Measurements from ENCODE around the gene NKG7. TPM values are rescaled to one million over a fixed set of nuclear protein-coding genes. Genes with fewer than 3 reads are reported as not detected.

Gene NKG7
- total and polyA plus RNA-seq, 8 donors, result 2.8 to 50.1 (median 6.0) TPM

DNA sequence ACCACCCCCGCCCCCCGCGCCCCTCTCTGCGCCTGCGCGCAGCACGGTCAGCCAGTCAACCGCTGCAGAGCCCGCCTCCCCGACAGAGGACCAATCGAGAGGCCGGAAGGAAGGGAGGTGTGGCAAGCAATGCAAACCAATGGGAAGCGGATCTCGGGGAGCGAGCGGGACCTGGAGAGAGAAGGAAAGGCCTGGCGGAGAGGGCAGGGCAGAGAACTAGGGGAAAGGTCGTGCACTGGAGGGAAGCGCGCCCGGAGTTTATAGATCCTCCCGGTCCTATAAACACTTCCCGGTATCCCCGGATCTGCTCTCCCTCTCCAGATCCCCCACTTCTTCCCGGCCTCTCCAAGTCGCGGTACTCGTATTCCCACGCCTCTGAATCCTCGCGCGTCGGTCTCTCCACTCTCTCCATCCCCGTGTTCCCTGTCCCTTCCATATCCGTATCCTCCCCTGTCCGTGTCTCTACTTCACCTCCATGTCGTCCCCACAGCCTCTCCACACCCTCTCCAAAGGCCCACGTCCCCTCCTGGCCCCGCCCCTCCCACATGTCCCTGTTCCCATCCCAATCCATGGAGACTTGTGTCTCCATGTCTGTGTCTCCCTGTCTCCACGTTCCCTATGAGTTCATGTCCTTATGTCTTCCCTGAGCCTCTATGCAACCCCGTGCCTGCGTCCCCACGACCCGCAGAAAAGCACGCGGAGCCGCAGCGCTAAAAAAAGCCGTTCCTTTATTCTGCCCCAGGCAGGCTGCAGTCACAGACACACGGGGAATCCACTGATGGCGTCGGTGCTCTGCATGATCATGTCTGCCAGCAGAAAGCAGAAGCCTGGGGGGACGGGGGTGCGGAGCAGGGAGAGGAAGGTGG lies 5.8 kb downstream of the NKG7 start:
- H3K27me3 ChIP-seq, result no peaks in the 10 kb centered on the region
- H3K4me1 ChIP-seq, result peaks cover 0 to 60% of the 10 kb centered on the region in 2 donors
- intact Hi-C loops (cut with DNase I), result no loop called here
- no peaks in the 10 kb centered on the region for H3K9me3 ChIP-seq
- H3K27ac ChIP-seq, result peak overlapping the region; percentile 95
- peak; percentile 78 for ATAC-seq
- peak; percentile 96 to 99 (median 98) for DNase-seq
- H3K36me3 ChIP-seq, result no peaks in the 10 kb centered on the region
- TF ChIP-seq, protein P1, sequence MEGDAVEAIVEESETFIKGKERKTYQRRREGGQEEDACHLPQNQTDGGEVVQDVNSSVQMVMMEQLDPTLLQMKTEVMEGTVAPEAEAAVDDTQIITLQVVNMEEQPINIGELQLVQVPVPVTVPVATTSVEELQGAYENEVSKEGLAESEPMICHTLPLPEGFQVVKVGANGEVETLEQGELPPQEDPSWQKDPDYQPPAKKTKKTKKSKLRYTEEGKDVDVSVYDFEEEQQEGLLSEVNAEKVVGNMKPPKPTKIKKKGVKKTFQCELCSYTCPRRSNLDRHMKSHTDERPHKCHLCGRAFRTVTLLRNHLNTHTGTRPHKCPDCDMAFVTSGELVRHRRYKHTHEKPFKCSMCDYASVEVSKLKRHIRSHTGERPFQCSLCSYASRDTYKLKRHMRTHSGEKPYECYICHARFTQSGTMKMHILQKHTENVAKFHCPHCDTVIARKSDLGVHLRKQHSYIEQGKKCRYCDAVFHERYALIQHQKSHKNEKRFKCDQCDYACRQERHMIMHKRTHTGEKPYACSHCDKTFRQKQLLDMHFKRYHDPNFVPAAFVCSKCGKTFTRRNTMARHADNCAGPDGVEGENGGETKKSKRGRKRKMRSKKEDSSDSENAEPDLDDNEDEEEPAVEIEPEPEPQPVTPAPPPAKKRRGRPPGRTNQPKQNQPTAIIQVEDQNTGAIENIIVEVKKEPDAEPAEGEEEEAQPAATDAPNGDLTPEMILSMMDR (IDR thresholded peaks at IDR 0.05), result no peak
- peak overlapping the region; percentile 52 to 65 for H3K4me3 ChIP-seq

DNA sequence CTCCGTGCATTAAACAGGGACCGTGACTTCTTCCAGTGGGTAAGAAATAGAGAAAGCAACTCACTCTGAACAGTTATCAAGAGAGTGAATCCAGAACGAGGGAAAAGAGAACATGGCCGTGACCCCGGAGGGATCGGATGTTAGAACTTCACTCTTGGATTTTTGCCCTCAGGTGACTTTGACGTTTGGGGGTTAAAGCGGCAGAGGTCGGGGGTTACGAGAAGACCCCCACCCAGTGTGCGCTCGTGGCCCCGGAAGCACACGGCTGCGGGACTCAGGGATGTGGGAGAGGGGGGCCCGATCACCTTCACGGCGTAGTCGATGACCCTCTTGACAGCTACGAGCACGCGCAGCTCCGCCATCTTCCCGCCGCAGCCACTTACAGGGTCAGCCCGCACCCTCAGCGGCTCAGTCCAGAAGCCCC lies 6.5 kb downstream of the NKG7 start, which contains the start of gene ETFB:
Gene ETFB, minus strand, starts transcription at position 424 of the 424 bp plus-strand sequence. Its CDS starts 62 bp downstream, at position 362.
- Histone ChIP-seq H3K4me1 (peaks cover 0 to 54% of the 10 kb centered on the region in 2 donors), H3K27ac (peak within 1 kb of the TSS; percentile 95), H3K36me3 (no peaks in the 10 kb centered on the region), H3K4me3 (peak within 1 kb of the TSS; percentile 52 to 65), H3K27me3 (no peaks in the 10 kb centered on the region), H3K9me3 (no peaks in the 10 kb centered on the region)
- ATAC-seq (no peak), DNase-seq (peak in 1 of 4 donors; percentile 27)
- intact Hi-C loops (cut with DNase I), result no loop called here
- TF ChIP-seq, protein P1 (IDR thresholded peaks at IDR 0.05), result no peak

DNA sequence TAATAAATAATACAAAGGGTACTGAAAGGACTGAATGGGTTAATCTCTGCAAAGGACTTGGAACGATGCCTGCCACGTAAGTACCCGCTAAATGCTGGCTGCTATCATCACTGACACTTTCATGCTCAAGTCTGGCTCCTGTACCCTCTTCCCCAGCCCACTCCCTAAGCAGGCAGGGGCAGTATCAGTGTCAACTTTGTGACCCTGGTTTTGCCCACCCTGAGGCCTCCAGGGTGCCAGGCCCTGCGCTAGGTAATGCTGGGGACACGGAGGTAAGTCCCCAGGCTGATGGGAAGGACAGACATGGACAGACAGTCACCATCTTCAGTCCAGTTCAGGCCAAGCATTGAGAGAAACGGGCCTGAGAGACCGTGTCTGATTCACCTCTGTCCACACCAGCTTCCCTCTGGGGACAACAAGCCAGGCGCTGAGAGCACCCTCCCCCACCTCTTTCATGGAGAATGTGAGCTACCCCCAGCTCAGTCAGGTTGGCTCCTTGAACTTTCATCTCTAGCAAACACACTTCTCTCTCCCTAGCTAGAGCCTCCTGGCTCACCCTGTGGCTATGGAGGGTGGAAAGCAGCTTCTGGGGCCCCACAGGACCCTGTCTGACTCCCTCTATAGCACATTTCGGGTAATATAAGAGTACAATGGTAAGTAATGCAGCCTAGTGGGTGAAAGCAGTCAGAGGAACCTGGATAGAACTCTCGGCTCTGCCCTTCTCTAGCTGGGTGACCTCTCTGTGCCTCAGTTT lies 7.1 kb downstream of the NKG7 start:
- Histone ChIP-seq H3K9me3 (no peaks in the 10 kb centered on the region), H3K27me3 (no peaks in the 10 kb centered on the region), H3K36me3 (no peaks in the 10 kb centered on the region), H3K4me3 (peak overlapping the region; percentile 52 to 65), H3K4me1 (peaks cover 0 to 48% of the 10 kb centered on the region in 2 donors), H3K27ac (peak overlapping the region; percentile 95)
- DNase-seq (peak in 1 of 4 donors; percentile 29), ATAC-seq (peak; percentile 6)
- intact Hi-C loops (cut with DNase I), result no loop called here
- TF ChIP-seq, protein P1 (IDR thresholded peaks at IDR 0.05), result no peak

DNA sequence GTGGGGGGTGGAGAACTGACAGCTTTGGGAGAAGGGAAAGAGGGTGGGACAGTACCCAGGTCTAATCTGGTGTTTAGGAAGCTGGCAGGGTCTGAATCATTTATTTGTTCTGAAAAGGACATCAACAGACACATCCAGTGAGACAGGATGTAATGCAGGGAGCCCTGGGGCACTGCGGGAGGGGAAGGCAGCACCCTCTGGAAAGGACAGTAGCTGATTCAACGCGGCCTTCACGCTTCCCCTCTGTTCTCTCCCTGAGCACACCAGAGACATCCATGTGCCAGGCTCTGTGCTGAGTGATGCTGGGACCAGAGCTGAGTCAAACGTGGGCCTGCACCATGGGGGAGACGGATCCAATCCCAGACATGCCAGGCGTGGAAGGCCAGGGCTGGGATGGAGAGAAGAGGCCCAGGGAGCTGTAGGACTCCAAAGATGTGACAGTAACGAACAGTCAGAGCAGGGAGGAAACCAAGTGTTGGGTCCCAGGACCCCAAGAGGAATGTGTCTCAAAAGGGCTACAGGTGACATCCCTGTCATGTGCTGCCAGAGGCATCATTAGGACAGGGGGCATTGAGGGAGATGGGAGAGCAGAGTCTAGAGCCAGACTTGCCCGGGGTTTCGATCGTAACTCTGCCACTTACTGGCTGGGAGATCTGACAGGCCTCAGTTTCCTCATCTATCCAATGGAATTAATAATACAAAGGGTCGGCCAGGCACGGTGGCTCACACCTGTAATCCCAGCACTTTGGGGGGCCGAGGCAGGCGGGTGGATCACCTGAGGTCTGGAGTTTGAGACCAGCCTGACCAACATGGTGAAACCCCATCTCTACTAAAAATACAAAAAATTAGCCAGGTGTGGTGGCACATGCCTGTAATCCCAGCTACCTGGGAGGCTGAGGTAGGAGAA lies 8.0 kb downstream of the NKG7 start:
- no peak for ATAC-seq
- Histone ChIP-seq H3K27ac (no peak overlapping the region), H3K36me3 (no peaks in the 10 kb centered on the region), H3K4me3 (no peak overlapping the region), H3K27me3 (no peaks in the 10 kb centered on the region), H3K4me1 (peaks cover 0 to 45% of the 10 kb centered on the region in 2 donors), H3K9me3 (no peaks in the 10 kb centered on the region)
- intact Hi-C loops (cut with DNase I), result no loop called here
- TF ChIP-seq, protein P1 (IDR thresholded peaks at IDR 0.05), result no peak
- no peak for DNase-seq

Measured in left lung (tissue), 10 donors.